Tibial nerve (tissue), 4 donors: ENCODE data around the gene FXYD6. TPM values are rescaled to one million over a fixed set of nuclear protein-coding genes. Genes with fewer than 3 reads are reported as not detected.

Experiments used
- DNase-seq, 2 donors: peaks; one replicate each; pipeline ENCODE4 v3.0.0-alpha.2; 2019; ENCODE audit warnings: low spot score in 2 of 2
- H3K27ac ChIP-seq, 4 donors: fragments of 200-600 bp; sonication (generic) in 3 of 4; one replicate each; pipeline ENCODE4 v1.5.1; 2017 to 2019; ENCODE audit warnings: mild to moderate bottlenecking in 1 of 4
- H3K27me3 ChIP-seq, 2 donors: fragments of 200-600 bp; sonication (generic) in 1 of 2; one replicate each; pipeline versions ENCODE4 v1.5.1 to v1.6.0; 2017 to 2019
- H3K36me3 ChIP-seq, 3 donors: fragments of 200-600 bp; sonication (generic); one replicate each; pipeline ENCODE4 v1.5.1; 2018 to 2019
- H3K4me1 ChIP-seq, 4 donors: fragments of 200-600 bp; sonication (generic) in 3 of 4; one replicate each; pipeline ENCODE4 v1.5.1; 2017 to 2019
- H3K4me3 ChIP-seq, 4 donors: fragments of 200-600 bp; sonication (generic) in 3 of 4; one replicate each; pipeline ENCODE4 v1.5.1; 2017 to 2019; ENCODE audit warnings: mild to moderate bottlenecking in 1 of 4, moderate library complexity in 1 of 4
- H3K9me3 ChIP-seq, 4 donors: fragments of 200-600 bp; sonication (generic) in 3 of 4; one replicate each; pipeline ENCODE4 v1.5.1; 2017 to 2019
- CTCF ChIP-seq, 5 experiments: fragments of 200-600 bp in 3 of 5; fragments of 450-650 bp in 2 of 5; sonication (generic) in 3 of 5; IDR thresholded peaks; one replicate each; pipeline ENCODE4 v1.5.1; 2016 to 2019; ENCODE audit warnings: antibody characterized with exemption in 5 of 5, mild to moderate bottlenecking in 3 of 5, moderate library complexity in 2 of 5
- EP300 ChIP-seq, 2 donors: sonication (generic); formaldehyde crosslinking; IDR thresholded peaks; one replicate each; pipeline ENCODE4 v1.6.1; 2017; ENCODE audit warnings: antibody characterized with exemption in 2 of 2, mild to moderate bottlenecking in 1 of 2
- POLR2A ChIP-seq, 2 donors: fragments of 450-650 bp; IDR thresholded peaks; one replicate each; pipeline ENCODE4 v1.6.1; 2017; ENCODE audit warnings: antibody characterized with exemption in 2 of 2, mild to moderate bottlenecking in 2 of 2, moderate library complexity in 2 of 2
- WGBS, 2 donors: methylation state at CpG; one replicate each; pipeline ENCODE4 v1.1.5; 2018; 5-methylcytosine and 5-hydroxymethylcytosine counted together
- total RNA-seq, 4 donors: library from RNA; depleted of rRNA; stranded (reverse); fragments of >200 nt; gene quantifications; one replicate each; pipeline ENCODE4 v1.1.0, GENCODE V29; 2016

The FXYD6 gene
- total RNA-seq, 4 donors from 2014 or later, result 29.4 to 74.1 (median 65.7) TPM

GRCh38 chr11:117838901-117839300 is 37.6 kb downstream of the FXYD6 start:
- H3K9me3 ChIP-seq, result no peaks in the 10 kb centered on the region
- peaks cover 0 to 11% (median 4%) of the 10 kb centered on the region in 4 donors for H3K4me1 ChIP-seq
- no peak overlapping the region for H3K4me3 ChIP-seq
- DNase-seq, result no peak
- TF ChIP-seq EP300 (IDR thresholded peaks at IDR 0.05) (no peak), POLR2A (IDR thresholded peaks at IDR 0.05) (no peak)
- WGBS, 2 donors, result 74 to 86% methylated on average over 8 of the region's 8 CpGs
- no peaks in the 10 kb centered on the region for H3K27me3 ChIP-seq
- no peak overlapping the region for H3K27ac ChIP-seq
- peaks cover 0 to 5% (median 0%) of the 10 kb centered on the region in 3 donors for H3K36me3 ChIP-seq

GRCh38 chr11:117837791-117838190 is 38.7 kb downstream of the FXYD6 start:
- no peak for DNase-seq
- Histone ChIP-seq H3K9me3 (no peaks in the 10 kb centered on the region), H3K4me3 (no peak overlapping the region), H3K27ac (no peak overlapping the region), H3K36me3 (peaks cover 0 to 5% (median 0%) of the 10 kb centered on the region in 3 donors), H3K27me3 (no peaks in the 10 kb centered on the region), H3K4me1 (peaks cover 0 to 5% (median 1%) of the 10 kb centered on the region in 4 donors)
- TF ChIP-seq CTCF (IDR thresholded peaks at IDR 0.05) (no peak), POLR2A (IDR thresholded peaks at IDR 0.05) (no peak), EP300 (IDR thresholded peaks at IDR 0.05) (no peak)
- 65 to 81% methylated on average over 8 of the region's 8 CpGs for WGBS, 2 donors

GRCh38 chr11:117837070-117837776 is 39.2 kb downstream of the FXYD6 start:
- no peak overlapping the region for H3K27ac ChIP-seq
- no peak for DNase-seq
- TF ChIP-seq POLR2A (IDR thresholded peaks at IDR 0.05), result no peak
- no peak for TF ChIP-seq EP300 (IDR thresholded peaks at IDR 0.05)
- TF ChIP-seq CTCF (IDR thresholded peaks at IDR 0.05), result no peak

GRCh38 chr11:117836077-117836960 is 40.1 kb downstream of the FXYD6 start:
- TF ChIP-seq EP300 (IDR thresholded peaks at IDR 0.05), result no peak
- TF ChIP-seq POLR2A (IDR thresholded peaks at IDR 0.05), result no peak
- no peak for TF ChIP-seq CTCF (IDR thresholded peaks at IDR 0.05)
- no peaks in the 10 kb centered on the region for H3K9me3 ChIP-seq
- H3K36me3 ChIP-seq, result peaks cover 0 to 5% (median 0%) of the 10 kb centered on the region in 3 donors
- H3K4me3 ChIP-seq, result peak overlapping the region in 1 of 4 donors; percentile 7
- whole genome bisulfite sequencing, 2 donors, result 82 to 83% methylated on average over 14 of the region's 14 CpGs
- H3K27me3 ChIP-seq, result no peaks in the 10 kb centered on the region
- no peak overlapping the region for H3K27ac ChIP-seq
- H3K4me1 ChIP-seq, result no peaks in the 10 kb centered on the region
- DNase-seq, result no peak

More at GRCh38 chr11:117837070-117837776, 39.2 kb downstream of the FXYD6 start:
- H3K9me3 ChIP-seq, result no peaks in the 10 kb centered on the region
- no peaks in the 10 kb centered on the region for H3K4me1 ChIP-seq
- WGBS, 2 donors, result 57% methylated on average over 18 of the region's 18 CpGs
- H3K27me3 ChIP-seq, result no peaks in the 10 kb centered on the region
- H3K36me3 ChIP-seq, result peaks cover 0 to 5% (median 0%) of the 10 kb centered on the region in 3 donors
- H3K4me3 ChIP-seq, result no peak overlapping the region

GRCh38 chr11:117835576-117835975 is 40.9 kb downstream of the FXYD6 start:
- H3K4me1 ChIP-seq, result peaks cover 0 to 3% (median 0%) of the 10 kb centered on the region in 4 donors
- WGBS, 2 donors, result 94 to 96% methylated on average over 8 of the region's 8 CpGs
- no peak for DNase-seq
- no peaks in the 10 kb centered on the region for H3K27me3 ChIP-seq
- no peak for TF ChIP-seq EP300 (IDR thresholded peaks at IDR 0.05)
- TF ChIP-seq POLR2A (IDR thresholded peaks at IDR 0.05), result no peak
- TF ChIP-seq CTCF (IDR thresholded peaks at IDR 0.05), result no peak
- H3K4me3 ChIP-seq, result no peak overlapping the region
- H3K27ac ChIP-seq, result no peak overlapping the region
- H3K36me3 ChIP-seq, result peaks cover 0 to 5% (median 0%) of the 10 kb centered on the region in 3 donors
- no peaks in the 10 kb centered on the region for H3K9me3 ChIP-seq
